NB4 (cell line): Measurements from ENCODE around the gene FAM53B.

Experiments
- POLR2A ChIP-seq: IDR thresholded peaks from 2 replicates; pipeline ENCODE4 v1.6.1; 2011; ENCODE audit warnings: mild to moderate bottlenecking; ENCODE audit not compliant: insufficient read length; ENCODE audit errors: extremely low read depth
- TF ChIP-seq, protein P1 (sequence below): IDR thresholded peaks from one replicate; pipeline ENCODE4 v1.5.1; 2012; ENCODE audit warnings: low read depth, low read length
- TF ChIP-seq, protein P2 (sequence below): IDR thresholded peaks from 2 replicates; pipeline ENCODE4 v1.6.1; 2011; ENCODE audit warnings: low read depth, low read length

GRCh38 chr10:124653811-124654651, 90.1 kb downstream of the FAM53B start:
- TF ChIP-seq, protein P1, sequence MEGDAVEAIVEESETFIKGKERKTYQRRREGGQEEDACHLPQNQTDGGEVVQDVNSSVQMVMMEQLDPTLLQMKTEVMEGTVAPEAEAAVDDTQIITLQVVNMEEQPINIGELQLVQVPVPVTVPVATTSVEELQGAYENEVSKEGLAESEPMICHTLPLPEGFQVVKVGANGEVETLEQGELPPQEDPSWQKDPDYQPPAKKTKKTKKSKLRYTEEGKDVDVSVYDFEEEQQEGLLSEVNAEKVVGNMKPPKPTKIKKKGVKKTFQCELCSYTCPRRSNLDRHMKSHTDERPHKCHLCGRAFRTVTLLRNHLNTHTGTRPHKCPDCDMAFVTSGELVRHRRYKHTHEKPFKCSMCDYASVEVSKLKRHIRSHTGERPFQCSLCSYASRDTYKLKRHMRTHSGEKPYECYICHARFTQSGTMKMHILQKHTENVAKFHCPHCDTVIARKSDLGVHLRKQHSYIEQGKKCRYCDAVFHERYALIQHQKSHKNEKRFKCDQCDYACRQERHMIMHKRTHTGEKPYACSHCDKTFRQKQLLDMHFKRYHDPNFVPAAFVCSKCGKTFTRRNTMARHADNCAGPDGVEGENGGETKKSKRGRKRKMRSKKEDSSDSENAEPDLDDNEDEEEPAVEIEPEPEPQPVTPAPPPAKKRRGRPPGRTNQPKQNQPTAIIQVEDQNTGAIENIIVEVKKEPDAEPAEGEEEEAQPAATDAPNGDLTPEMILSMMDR, result no peak
- TF ChIP-seq POLR2A, result no peak
- TF ChIP-seq, protein P2, sequence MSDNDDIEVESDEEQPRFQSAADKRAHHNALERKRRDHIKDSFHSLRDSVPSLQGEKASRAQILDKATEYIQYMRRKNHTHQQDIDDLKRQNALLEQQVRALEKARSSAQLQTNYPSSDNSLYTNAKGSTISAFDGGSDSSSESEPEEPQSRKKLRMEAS, result no peak
